CD14-positive monocyte (primary cell): ENCODE measurements around the gene ACTR6. TPM values are rescaled to one million over a fixed set of nuclear protein-coding genes. Genes with fewer than 3 reads are reported as not detected.

Source experiments
- DNase-seq, 3 donors: peaks; one replicate each; pipeline ENCODE4 v3.0.0-alpha.2; 2011 to 2022
- H2AFZ ChIP-seq: 2 replicates; pipeline ENCODE4 v1.6.0; 2012; ENCODE audit warnings: mild to moderate bottlenecking, low read depth, low read length, inconsistent platforms; ENCODE audit not compliant: insufficient read depth, poor library complexity, severe bottlenecking
- H3K27ac ChIP-seq, 2 donors: 1 replicate in 1 of 2; 2 replicates in 1 of 2; pipeline ENCODE4 v1.5.1; 2012 to 2013; ENCODE audit warnings: low read length in 2 of 2, control low read depth in 1 of 2, inconsistent platforms in 1 of 2, low read depth in 1 of 2, mild to moderate bottlenecking in 1 of 2
- H3K27me3 ChIP-seq, 2 donors: one replicate each; pipeline versions ENCODE4 v1.6.0 to v1.6.1; 2011 to 2013; ENCODE audit warnings: low read length in 2 of 2; ENCODE audit not compliant: control insufficient read depth in 2 of 2, insufficient read depth in 2 of 2
- H3K36me3 ChIP-seq, 2 donors: replicated peaks in 1 of 2; 1 replicate in 1 of 2; 2 replicates in 1 of 2; pipeline versions ENCODE4 v1.5.1 to v1.6.1; 2012 to 2013; ENCODE audit warnings: low read length in 2 of 2, control low read depth in 1 of 2, inconsistent platforms in 1 of 2, mild to moderate bottlenecking in 1 of 2; ENCODE audit not compliant: insufficient read depth in 2 of 2, control insufficient read depth in 1 of 2
- H3K4me1 ChIP-seq, 2 donors: 1 replicate in 1 of 2; 2 replicates in 1 of 2; pipeline versions ENCODE4 v1.5.1 to v1.6.1; 2012 to 2013; ENCODE audit warnings: low read length in 2 of 2, control low read depth in 1 of 2, inconsistent platforms in 1 of 2, mild to moderate bottlenecking in 1 of 2, moderate library complexity in 1 of 2; ENCODE audit not compliant: insufficient read depth in 2 of 2, control insufficient read depth in 1 of 2
- H3K4me2 ChIP-seq: replicated peaks from 2 replicates; pipeline ENCODE3; 2012; ENCODE audit warnings: low read length, moderate library complexity, mild to moderate bottlenecking; ENCODE audit not compliant: poor library complexity, severe bottlenecking; ENCODE audit errors: extremely low read depth
- H3K4me3 ChIP-seq, 3 experiments: fragments of 200-600 bp in 1 of 3; sonication (generic) in 1 of 3; replicated peaks in 1 of 3; 1 replicate in 2 of 3; 2 replicates in 1 of 3; pipeline ENCODE4 v1.5.1; 2011 to 2013; ENCODE audit warnings: low read length in 3 of 3, mild to moderate bottlenecking in 3 of 3, control low read depth in 2 of 3, low read depth in 2 of 3, inconsistent platforms in 1 of 3, moderate library complexity in 1 of 3
- H3K79me2 ChIP-seq: 2 replicates; pipeline ENCODE4 v1.6.0; 2012; ENCODE audit warnings: mild to moderate bottlenecking, control low read depth, inconsistent platforms, low read length, moderate library complexity; ENCODE audit not compliant: insufficient read depth
- H3K9ac ChIP-seq: 2 replicates; pipeline ENCODE4 v1.6.0; 2017; ENCODE audit warnings: low read length, mild to moderate bottlenecking; ENCODE audit not compliant: insufficient read depth, poor library complexity, severe bottlenecking
- H3K9me3 ChIP-seq, 2 donors: replicated peaks in 1 of 2; 1 replicate in 1 of 2; 2 replicates in 1 of 2; pipeline versions ENCODE4 v1.5.1 to v1.6.1; 2012 to 2013; ENCODE audit warnings: low read length in 2 of 2, control low read depth in 1 of 2; ENCODE audit not compliant: control insufficient read depth in 1 of 2, insufficient read depth in 1 of 2
- H4K20me1 ChIP-seq: 2 replicates; pipeline ENCODE4 v1.6.0; 2012; ENCODE audit warnings: mild to moderate bottlenecking, low read length, control low read depth, moderate library complexity; ENCODE audit not compliant: insufficient read depth
- H3K27ac Mint-ChIP-seq, 7 donors: one replicate each; pipeline ENCODE4 v1.8.0; 2020; ENCODE audit warnings: mild to moderate bottlenecking in 7 of 7, mixed read lengths in 7 of 7, moderate library complexity in 6 of 7, inconsistent platforms in 2 of 7
- H3K27me3 Mint-ChIP-seq, 3 donors: one replicate each; pipeline ENCODE4 v1.8.0; 2021 to 2022; ENCODE audit warnings: low read depth in 3 of 3, mild to moderate bottlenecking in 3 of 3, mixed read lengths in 3 of 3, moderate library complexity in 3 of 3, inconsistent platforms in 1 of 3
- H3K36me3 Mint-ChIP-seq, 2 donors: one replicate each; pipeline ENCODE4 v1.8.0; 2020; ENCODE audit warnings: mixed read lengths in 2 of 2, inconsistent platforms in 1 of 2, mild to moderate bottlenecking in 1 of 2
- H3K4me1 Mint-ChIP-seq: one replicate; pipeline ENCODE4 v1.8.0; 2020; ENCODE audit warnings: mild to moderate bottlenecking, mixed read lengths
- H3K4me3 Mint-ChIP-seq, 2 donors: one replicate each; pipeline ENCODE4 v1.8.0; 2020; ENCODE audit warnings: mild to moderate bottlenecking in 2 of 2, mixed read lengths in 2 of 2, moderate library complexity in 1 of 2
- H3K9me3 Mint-ChIP-seq, 7 donors: one replicate each; pipeline ENCODE4 v1.8.0; 2020 to 2022; ENCODE audit warnings: mixed read lengths in 7 of 7, mild to moderate bottlenecking in 6 of 7, moderate library complexity in 6 of 7, inconsistent platforms in 2 of 7
- CTCF ChIP-seq: fragments of 200-600 bp; IDR thresholded peaks from one replicate; pipeline ENCODE4 v1.8.0; 2022; ENCODE audit warnings: antibody characterized with exemption, mild to moderate bottlenecking
- WGBS: methylation state at CpG from one replicate; pipeline ENCODE4 v1.1.5; 2013; ENCODE audit warnings: missing lambda C conversion rate; ENCODE audit not compliant: insufficient coverage; 5-methylcytosine and 5-hydroxymethylcytosine counted together
- intact Hi-C, 2 donors: fragments of 100-400 bp; cut with micrococcal nuclease; formaldehyde crosslinking; loops; one replicate each; pipeline versions ENCODE4 v1.15.0 to v1.15.1; 2023
- polyA plus RNA-seq, 3 donors: library from polyadenylated mRNA; depleted of rRNA in 1 of 3; unstranded in 2 of 3; stranded (reverse) in 1 of 3; fragments of 300-500 nt in 2 of 3; fragments of >200 nt in 1 of 3; fragmentation: Illumina TruSeq in 2 of 3; gene quantifications; 1 replicate in 2 of 3; 2 replicates in 1 of 3; pipeline ENCODE4 v1.2.3, GENCODE V29; 2012 to 2021

The ACTR6 gene
- polyA plus RNA-seq, 3 donors = 5.5 to 17.8 (median 16.2) TPM

- H3K27me3 ChIP-seq = no peaks in the 10 kb centered on the region
- Mint-ChIP-seq H3K4me3 (peak overlapping the region; percentile 42 to 86), H3K27me3 (peaks cover 2 to 4% (median 2%) of the 10 kb centered on the region in 3 donors), H3K27ac (peak overlapping the region in 1 of 7 donors; percentile 74), H3K9me3 (no peaks in the 10 kb centered on the region), H3K36me3 (no peaks in the 10 kb centered on the region), H3K4me1 (peaks cover 11% of the 10 kb centered on the region)
- peak overlapping the region; percentile 51 for H3K4me2 ChIP-seq
- 13% methylated on average over 15 of the region's 16 CpGs for WGBS
- H3K9ac ChIP-seq = no peak overlapping the region
- H2AFZ ChIP-seq = peak overlapping the region; percentile 55
- no peak overlapping the region for H3K27ac ChIP-seq
- H3K36me3 ChIP-seq = no peaks in the 10 kb centered on the region
- H4K20me1 ChIP-seq = no peaks in the 10 kb centered on the region
- no peak for TF ChIP-seq CTCF
- peaks cover 9% of the 10 kb centered on the region in 2 donors for H3K4me1 ChIP-seq
- peak; percentile 39 to 51 (median 40) for DNase-seq
- H3K79me2 ChIP-seq = no peaks in the 10 kb centered on the region
- intact Hi-C loops = no loop called here
- H3K4me3 ChIP-seq = peak overlapping the region in 1 of 3 experiments; percentile 35
- H3K9me3 ChIP-seq = no peaks in the 10 kb centered on the region
These were observed 37.0 kb upstream of the ACTR6 start for GRCh38 chr12:100163416-100164152.

GRCh38 chr12:100164153-100164704 lies 36.4 kb upstream of the ACTR6 start:
- DNase-seq = no peak
- Histone ChIP-seq H3K4me2 (peak overlapping the region; percentile 51), H3K27ac (no peak overlapping the region), H3K36me3 (no peaks in the 10 kb centered on the region), H3K79me2 (no peaks in the 10 kb centered on the region), H3K4me3 (peak overlapping the region in 1 of 3 experiments; percentile 35), H2AFZ (peak overlapping the region; percentile 55), H3K27me3 (no peaks in the 10 kb centered on the region), H4K20me1 (no peaks in the 10 kb centered on the region), H3K9ac (no peak overlapping the region), H3K4me1 (peaks cover 9% of the 10 kb centered on the region in 2 donors), H3K9me3 (no peaks in the 10 kb centered on the region)
- peaks cover 2% of the 10 kb centered on the region in 3 donors for H3K27me3 Mint-ChIP-seq
- intact Hi-C loops = no loop called here
- TF ChIP-seq CTCF = no peak
- peaks cover 0 to 1% (median 0%) of the 10 kb centered on the region in 7 donors for H3K9me3 Mint-ChIP-seq
- H3K36me3 Mint-ChIP-seq = no peaks in the 10 kb centered on the region
- peak overlapping the region; percentile 42 to 86 for H3K4me3 Mint-ChIP-seq
- peak overlapping the region in 1 of 7 donors; percentile 74 for H3K27ac Mint-ChIP-seq
- H3K4me1 Mint-ChIP-seq = peaks cover 11% of the 10 kb centered on the region
- WGBS = no CpG with 5 or more reads among the region's 7 CpGs
